K562 (cell line): ENCODE measurements around the gene LRP2BP. TPM values are rescaled to one million over a fixed set of nuclear protein-coding genes. Genes with fewer than 3 reads are reported as not detected.

ENCODE experiments used
- ATAC-seq: fragments of 200-7000 bp; cut with Tn5 transposase; 3 replicates; pipeline ENCODE4 v1.9.1; 2020; ENCODE audit warnings: moderate library complexity
- BruUV-seq: library from RNA; stranded (reverse); fragments of 400-500 nt; replicated peaks from 2 replicates; lab custom pipeline; 2021; lab: Mats Ljungman, UMichigan
- CTCF ChIA-PET: fragments of 300-600 bp; formaldehyde crosslinking; extraction: SDS; loops from one replicate; lab custom pipeline; 2021; ENCODE audit warnings: low intra/inter-chr PET ratio; lab: Yijun Ruan, JAX
- POLR2A ChIA-PET: fragments of 300-600, 350-650 bp; sonication (Branson Sonifier 250); formaldehyde crosslinking; extraction: SDS; loops from one replicate; lab custom pipeline; 2021; ENCODE audit warnings: antibody characterized with exemption, inconsistent platforms; lab: Yijun Ruan, JAX
- DNase-seq, 4 experiments: peaks; one replicate each; pipeline versions ENCODE4 v3.0.0 to v3.0.0-alpha.2; 2011 to 2018; ENCODE audit warnings: low spot score in 3 of 4, mixed read lengths in 3 of 4; ENCODE audit errors: extremely low read depth in 1 of 4
- FAIRE-seq: peaks from 2 replicates; lab custom pipeline; 2011; peaks lifted over from hg19 to GRCh38; lab: Jason Lieb, UNC
- H2AFZ ChIP-seq: 2 replicates; pipeline ENCODE4 v1.6.0; 2011; ENCODE audit warnings: low read depth, low read length, control low read depth, inconsistent platforms
- H3K27ac ChIP-seq: fragments of 200-600 bp; 3 replicates; pipeline ENCODE4 v1.8.0; 2011; ENCODE audit warnings: low read depth, mild to moderate bottlenecking, control low read depth, inconsistent platforms, low read length, moderate library complexity, mixed read lengths; ENCODE audit errors: extremely low read depth
- H3K27me3 ChIP-seq, 2 experiments: fragments of 300-600 bp in 1 of 2; 2 replicates in 1 of 2; 3 replicates in 1 of 2; pipeline versions ENCODE4 v1.6.0 to v1.8.0; 2011; ENCODE audit warnings: inconsistent platforms in 2 of 2, low read length in 2 of 2, mild to moderate bottlenecking in 1 of 2, mixed read lengths in 1 of 2, moderate library complexity in 1 of 2; ENCODE audit not compliant: control insufficient read depth in 2 of 2, insufficient read depth in 2 of 2
- H3K36me3 ChIP-seq: fragments of 300-600 bp; 3 replicates; pipeline ENCODE4 v1.8.0; 2011; ENCODE audit warnings: mild to moderate bottlenecking, low read length, inconsistent platforms; ENCODE audit not compliant: control insufficient read depth, insufficient read depth
- H3K4me1 ChIP-seq, 2 experiments: fragments of 200-600 bp in 1 of 2; replicated peaks in 1 of 2; 2 replicates in 1 of 2; 3 replicates in 1 of 2; pipeline versions ENCODE4 v1.5.1 to v1.8.0; 2011; ENCODE audit warnings: inconsistent platforms in 2 of 2, low read length in 2 of 2, mild to moderate bottlenecking in 1 of 2, mixed read lengths in 1 of 2, moderate library complexity in 1 of 2; ENCODE audit not compliant: control insufficient read depth in 2 of 2, insufficient read depth in 2 of 2
- H3K4me2 ChIP-seq: 2 replicates; pipeline ENCODE4 v1.6.1; 2011; ENCODE audit warnings: low read length, control low read depth, inconsistent platforms, mixed read lengths; ENCODE audit not compliant: insufficient read depth
- H3K4me3 ChIP-seq: fragments of 200-600 bp; sonication (generic), shearing (Covaris generic); 2 replicates; pipeline ENCODE4 v1.5.1; 2016; ENCODE audit warnings: control low read depth, inconsistent platforms
- H3K79me2 ChIP-seq: fragments of 200-600 bp; 3 replicates; pipeline ENCODE4 v1.8.0; 2011; ENCODE audit warnings: low read length, inconsistent platforms; ENCODE audit not compliant: control insufficient read depth, insufficient read depth
- H3K9ac ChIP-seq, 2 experiments: 2 replicates each; pipeline versions ENCODE4 v1.6.0 to v1.6.1; 2011; ENCODE audit warnings: low read depth in 2 of 2, low read length in 2 of 2, control low read depth in 1 of 2, inconsistent platforms in 1 of 2, mild to moderate bottlenecking in 1 of 2, mixed read lengths in 1 of 2; ENCODE audit not compliant: insufficient read depth in 1 of 2
- H3K9me1 ChIP-seq: one replicate; pipeline ENCODE4 v1.6.0; 2011; ENCODE audit warnings: inconsistent platforms, mild to moderate bottlenecking, low read length, moderate library complexity; ENCODE audit not compliant: control insufficient read depth, insufficient read depth
- H3K9me3 ChIP-seq: replicated peaks from 2 replicates; pipeline ENCODE4 v1.5.1; 2011; ENCODE audit warnings: low read depth, low read length, inconsistent platforms; ENCODE audit not compliant: control insufficient read depth, insufficient read depth
- H4K20me1 ChIP-seq: replicated peaks from 2 replicates; pipeline ENCODE4 v1.6.1; 2011; ENCODE audit warnings: low read length, inconsistent platforms, mixed read lengths; ENCODE audit not compliant: control insufficient read depth, insufficient read depth
- ATF4 ChIP-seq: fragments of 450-650 bp; formaldehyde crosslinking; IDR thresholded peaks from 2 replicates; pipeline ENCODE4 v1.4.0; 2022; ENCODE audit warnings: mild to moderate bottlenecking, moderate library complexity
- HDAC1 ChIP-seq, 2 experiments: fragments of 450-650 bp; IDR thresholded peaks; 2 replicates each; pipeline ENCODE4 v1.6.1; 2016 to 2017; ENCODE audit warnings: inconsistent platforms in 1 of 2, mild to moderate bottlenecking in 1 of 2, moderate library complexity in 1 of 2
- IRF2 ChIP-seq: sonication (generic); formaldehyde crosslinking; IDR thresholded peaks from 2 replicates; pipeline ENCODE4 v1.8.1; 2022; ENCODE audit warnings: mild to moderate bottlenecking, missing genetic modification reagents
- NCOA2 ChIP-seq, 2 experiments: fragments of 450-650 bp; IDR thresholded peaks; 2 replicates each; pipeline ENCODE4 v1.6.1; 2018; ENCODE audit warnings: mild to moderate bottlenecking in 2 of 2, moderate library complexity in 1 of 2; ENCODE audit not compliant: partially characterized antibody in 2 of 2
- NFYB ChIP-seq: IDR thresholded peaks from 2 replicates; pipeline ENCODE4 v1.6.1; 2011; ENCODE audit warnings: mild to moderate bottlenecking, moderate library complexity; ENCODE audit not compliant: insufficient read length; ENCODE audit errors: extremely low read depth
- NR2C1 ChIP-seq, 2 experiments: fragments of 450-650 bp; IDR thresholded peaks; 2 replicates each; pipeline ENCODE4 v1.6.1; 2017; ENCODE audit warnings: mild to moderate bottlenecking in 2 of 2, antibody characterized with exemption in 1 of 2, inconsistent platforms in 1 of 2, missing compliant biosample characterization in 1 of 2, missing genetic modification characterization in 1 of 2
- NR2C2 ChIP-seq, 2 experiments: fragments of 200-800 bp in 1 of 2; sonication (Bioruptor generic) in 1 of 2; sonication (generic) in 1 of 2; formaldehyde crosslinking in 1 of 2; IDR thresholded peaks; 2 replicates each; pipeline versions ENCODE4 v1.6.1 to v1.8.0; 2016 to 2022; ENCODE audit warnings: mild to moderate bottlenecking in 1 of 2, missing compliant biosample characterization in 1 of 2, missing genetic modification characterization in 1 of 2, missing genetic modification reagents in 1 of 2
- RFX5 ChIP-seq: IDR thresholded peaks from 2 replicates; pipeline ENCODE4 v1.6.1; 2011; ENCODE audit warnings: low read depth, mild to moderate bottlenecking, improper control_type of control experiment, low read length
- TAF1 ChIP-seq: IDR thresholded peaks from 2 replicates; pipeline ENCODE4 v1.6.1; 2011; ENCODE audit warnings: mild to moderate bottlenecking, low read length, moderate library complexity; ENCODE audit not compliant: insufficient read depth, control insufficient read depth, severe bottlenecking; ENCODE audit errors: extremely low read depth
- ZFP91 ChIP-seq: sonication (generic); formaldehyde crosslinking; IDR thresholded peaks from 2 replicates; pipeline ENCODE4 v1.8.0; 2022; ENCODE audit warnings: mild to moderate bottlenecking, missing genetic modification reagents
- ZNF12 ChIP-seq: sonication (generic); formaldehyde crosslinking; IDR thresholded peaks from 2 replicates; pipeline ENCODE4 v1.4.0; 2020; ENCODE audit warnings: mild to moderate bottlenecking, missing genetic modification reagents
- WGBS: fragments of 100-300 bp; shearing (Covaris generic); methylation state at CpG from one replicate; pipeline ENCODE4 v1.1.6; 2016; ENCODE audit warnings: low coverage, mixed read lengths; ENCODE audit not compliant: insufficient coverage; ENCODE audit errors: missing lambda C conversion rate; 5-methylcytosine and 5-hydroxymethylcytosine counted together
- in situ Hi-C: fragments of 300-500 bp; cut with MboI; formaldehyde crosslinking; loops from 4 replicates; pipeline ENCODE4 v1.15.0; 2018; ENCODE audit warnings: inconsistent platforms, mixed read lengths
- intact Hi-C: fragments of 100-400 bp; cut with micrococcal nuclease; formaldehyde crosslinking; loops from 2 replicates; pipeline ENCODE4 v1.14.2; 2022
- polyA plus RNA-seq, 8 experiments: library from polyadenylated mRNA; depleted of rRNA in 4 of 8; stranded (reverse) in 5 of 8; unstranded in 3 of 8; fragments of >200 nt; fragmentation: Nextera tagmentation in 2 of 8; fragmentation: Illumina TruSeq in 1 of 8; extraction: Ambion mirVana in 2 of 8; extraction: Trizol in 1 of 8; gene quantifications; 2 replicates each; pipeline versions ENCODE4 v1.2.1 to v1.2.3, GENCODE V29; 2011 to 2014; ENCODE audit warnings: inconsistent platforms in 1 of 8, missing spikeins in 1 of 8
- total RNA-seq, 7 experiments: library from RNA; depleted of rRNA in 6 of 7; stranded (reverse); fragments of >200 nt in 6 of 7; fragmentation: Illumina TruSeq in 2 of 7; extraction: Trizol in 2 of 7; gene quantifications; 2 replicates each; pipeline versions ENCODE4 v1.2.1 to v1.2.3, GENCODE V29; 2011 to 2021; ENCODE audit warnings: low replicate concordance in 1 of 7

Gene LRP2BP
- total and polyA plus RNA-seq, 9 of the 15 experiments (the other 6 are each of a cell fraction or from before 2014, with no cell fraction given), result 0.42 to 2.1 (median 0.62) TPM

DNA sequence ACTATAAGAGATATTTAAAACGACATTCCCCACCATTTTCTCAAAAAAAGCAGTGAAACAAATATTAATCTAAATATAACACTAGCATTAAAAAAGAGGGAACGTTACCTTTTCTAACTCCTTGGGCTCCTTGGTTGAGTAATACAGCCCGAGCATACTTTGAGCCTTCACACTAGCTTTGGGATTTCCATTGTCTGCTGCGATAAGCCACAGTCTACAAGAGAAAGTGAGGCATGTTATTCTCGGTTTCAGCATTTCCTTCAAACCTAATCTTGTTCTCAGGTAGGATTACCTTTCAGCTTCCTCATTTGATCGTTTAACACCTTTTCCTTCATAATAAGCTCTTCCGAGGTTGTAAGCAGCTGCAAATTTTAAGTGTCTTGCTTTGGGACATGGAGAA lies 21.7 kb downstream of the LRP2BP start (continued):
- TF ChIP-seq NFYB (no peak), HDAC1 (IDR thresholded peaks at IDR 0.05) (no peak), IRF2 (CRISPR knock-in tag) (no peak), NR2C1 (IDR thresholded peaks at IDR 0.05) (no peak), NR2C1 (tag; IDR thresholded peaks at IDR 0.05) (no peak), NR2C2 (CRISPR knock-in tag; IDR thresholded peaks at IDR 0.05) (no peak), NR2C2 (tag; IDR thresholded peaks at IDR 0.05) (no peak), ZFP91 (CRISPR knock-in tag) (no peak), RFX5 (no peak)
- TF ChIP-seq, all 486 proteins: peak for 0

- Histone ChIP-seq H2AFZ (no peak overlapping the region), H3K27ac (no peak overlapping the region), H3K4me2 (no peak overlapping the region), H3K9me3 (no peaks in the 10 kb centered on the region), H3K9me1 (no peaks in the 10 kb centered on the region), H3K4me1 (peaks cover 0 to 12% of the 10 kb centered on the region in 2 experiments; a peak in 3 of 5 replicates), H3K27me3 (no peaks in the 10 kb centered on the region), H3K79me2 (no peaks in the 10 kb centered on the region)
- ATAC-seq (no peak), FAIRE-seq (no peak)
- no TSS peak for BruUV-seq
- 91% methylated on average over 11 of the region's 11 CpGs for WGBS
- TF ChIP-seq TAF1 (no peak), ATF4 (CRISPR knock-in tag) (no peak), ZNF12 (no peak), NCOA2 (IDR thresholded peaks at IDR 0.05; ENCODE audit: partially characterized antibody in 2 of 2) (no peak)
- TF ChIP-seq, all 486 proteins: peak for 0
- ChIA-PET POLR2A (interaction anchor here (1.0 kb wide), 1 partner anchor 16 kb away, joined by 3 read pairs; no protein-coding TSS in a partner anchor), CTCF (no interaction called here)
- intact Hi-C loops, result no loop called here
- H3K36me3 ChIP-seq, result peaks cover 4% of the 10 kb centered on the region; the same call in 1 of the 3 replicates
- no peak for DNase-seq
- no peak overlapping the region for H3K9ac ChIP-seq
- in situ Hi-C loops, result no loop called here
- H3K4me3 ChIP-seq, result no peak overlapping the region
- no peaks in the 10 kb centered on the region for H4K20me1 ChIP-seq
Observed at GRCh38 chr4:185371702-185372101, 24.0 kb downstream of the LRP2BP start.
